ENCODE data around the gene HSD17B2. TPM values are rescaled to one million over a fixed set of nuclear protein-coding genes. Genes with fewer than 3 reads are reported as not detected.
"Not testable (repeated sequence)": the region's sequence is repeated elsewhere in the genome, so short reads cannot be mapped to it uniquely, and the experiment has no call there.

HSD17B2 gene
- polyA plus RNA-seq, 1 experiment, result 14.1 TPM

DNA sequence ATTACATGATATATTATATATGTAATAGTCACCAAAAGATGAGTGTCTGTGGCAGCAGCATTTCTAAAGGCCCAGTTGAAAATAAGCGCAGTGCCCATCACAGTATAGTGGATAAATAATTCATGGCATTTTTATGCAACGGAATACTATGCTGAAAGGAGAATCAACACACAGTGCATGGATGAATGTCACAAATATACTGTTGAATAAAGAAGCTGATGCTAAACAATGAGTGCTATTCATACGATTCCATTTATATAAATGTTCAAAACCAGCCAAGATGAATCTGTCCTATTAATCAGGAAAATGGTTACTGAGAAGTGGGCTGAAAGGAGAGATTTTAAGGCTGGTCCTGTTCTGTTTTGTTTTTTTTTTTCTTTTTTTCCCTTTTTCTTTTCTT, 61.6 kb downstream of the HSD17B2 start:
- POLR2A ChIA-PET, result no interaction called here
- no peak overlapping the region for H3K27ac ChIP-seq (ENCODE audit: low read depth, low read length)

DNA sequence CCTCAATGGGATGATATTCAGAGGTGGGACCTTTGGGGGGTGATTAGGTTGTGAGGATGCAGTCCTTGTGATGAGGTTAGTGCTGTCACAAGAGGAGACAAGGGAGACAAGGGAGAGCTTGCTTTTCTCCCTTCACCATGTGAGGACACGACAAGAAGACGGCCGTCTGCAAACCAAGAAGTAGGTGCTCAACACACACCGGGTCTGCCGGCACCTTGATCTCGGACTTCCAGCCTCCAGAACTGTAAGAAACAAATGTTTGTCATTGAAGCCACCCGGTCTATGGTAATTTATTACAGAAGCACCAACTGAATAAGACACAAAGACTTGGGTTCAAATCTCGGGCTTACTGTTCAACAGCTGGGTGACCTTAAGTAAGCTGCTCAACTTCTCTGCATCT, 70.1 kb downstream of the HSD17B2 start:
- H3K27me3 ChIP-seq (ENCODE audit: control insufficient read depth, insufficient read depth, low read length), result no peaks in the 10 kb centered on the region
- TF ChIP-seq, protein P1, sequence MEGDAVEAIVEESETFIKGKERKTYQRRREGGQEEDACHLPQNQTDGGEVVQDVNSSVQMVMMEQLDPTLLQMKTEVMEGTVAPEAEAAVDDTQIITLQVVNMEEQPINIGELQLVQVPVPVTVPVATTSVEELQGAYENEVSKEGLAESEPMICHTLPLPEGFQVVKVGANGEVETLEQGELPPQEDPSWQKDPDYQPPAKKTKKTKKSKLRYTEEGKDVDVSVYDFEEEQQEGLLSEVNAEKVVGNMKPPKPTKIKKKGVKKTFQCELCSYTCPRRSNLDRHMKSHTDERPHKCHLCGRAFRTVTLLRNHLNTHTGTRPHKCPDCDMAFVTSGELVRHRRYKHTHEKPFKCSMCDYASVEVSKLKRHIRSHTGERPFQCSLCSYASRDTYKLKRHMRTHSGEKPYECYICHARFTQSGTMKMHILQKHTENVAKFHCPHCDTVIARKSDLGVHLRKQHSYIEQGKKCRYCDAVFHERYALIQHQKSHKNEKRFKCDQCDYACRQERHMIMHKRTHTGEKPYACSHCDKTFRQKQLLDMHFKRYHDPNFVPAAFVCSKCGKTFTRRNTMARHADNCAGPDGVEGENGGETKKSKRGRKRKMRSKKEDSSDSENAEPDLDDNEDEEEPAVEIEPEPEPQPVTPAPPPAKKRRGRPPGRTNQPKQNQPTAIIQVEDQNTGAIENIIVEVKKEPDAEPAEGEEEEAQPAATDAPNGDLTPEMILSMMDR (IDR thresholded peaks at IDR 0.05; ENCODE audit: low read depth, low read length), result no peak
- no peak overlapping the region for H3K27ac ChIP-seq (ENCODE audit: low read depth, low read length)
- ChIA-PET CTCF (no interaction called here), POLR2A (no interaction called here)
- H3K4me3 ChIP-seq (ENCODE audit: low read depth, low read length), result no peak overlapping the region
- H3K9me3 ChIP-seq (ENCODE audit: control insufficient read depth, insufficient read depth, low read length), result no peaks in the 10 kb centered on the region
- DNase-seq (ENCODE audit: low read depth, low spot score), result no peak

More for the DNA sequence above, 61.6 kb downstream of the HSD17B2 start:
- no peaks in the 10 kb centered on the region for H3K27me3 ChIP-seq (ENCODE audit: control insufficient read depth, insufficient read depth, low read length)
- CTCF ChIA-PET, result interaction anchor here (1.5 kb wide), 1 partner anchor 80 kb away, joined by 3 read pairs; no protein-coding TSS in a partner anchor
- no peak for DNase-seq (ENCODE audit: low read depth, low spot score)
- H3K4me3 ChIP-seq (ENCODE audit: low read depth, low read length), result no peak overlapping the region
- TF ChIP-seq, protein P1 (IDR thresholded peaks at IDR 0.05; ENCODE audit: low read depth, low read length), result no peak
- H3K9me3 ChIP-seq (ENCODE audit: control insufficient read depth, insufficient read depth, low read length), result no peaks in the 10 kb centered on the region

DNA sequence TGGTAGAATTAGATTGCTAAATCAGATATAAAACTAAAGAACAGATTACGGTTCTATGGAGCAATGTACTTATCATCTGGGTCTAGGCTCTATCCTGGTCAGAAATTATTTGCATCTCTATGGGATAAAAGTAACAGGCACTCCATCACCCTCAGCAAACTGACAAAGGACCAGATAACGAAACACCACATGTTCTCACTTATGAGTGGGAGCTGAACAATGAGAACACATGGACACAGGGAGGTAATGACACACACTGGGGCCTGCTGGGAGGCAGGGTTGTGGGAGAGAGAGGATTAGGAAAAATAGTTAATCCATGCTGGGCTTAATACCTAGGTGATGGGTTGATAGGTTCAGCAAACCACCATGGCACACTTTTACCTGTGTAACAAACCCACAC, 73.0 kb downstream of the HSD17B2 start:
- Histone ChIP-seq H3K27me3 (ENCODE audit: control insufficient read depth, insufficient read depth, low read length) (no peaks in the 10 kb centered on the region), H3K4me3 (ENCODE audit: low read depth, low read length) (no peak overlapping the region), H3K9me3 (ENCODE audit: control insufficient read depth, insufficient read depth, low read length) (no peaks in the 10 kb centered on the region), H3K27ac (ENCODE audit: low read depth, low read length) (no peak overlapping the region)
- ChIA-PET CTCF (no interaction called here), POLR2A (no interaction called here)
- TF ChIP-seq, protein P1 (IDR thresholded peaks at IDR 0.05; ENCODE audit: low read depth, low read length), result no peak
- no peak for DNase-seq (ENCODE audit: low read depth, low spot score)

DNA sequence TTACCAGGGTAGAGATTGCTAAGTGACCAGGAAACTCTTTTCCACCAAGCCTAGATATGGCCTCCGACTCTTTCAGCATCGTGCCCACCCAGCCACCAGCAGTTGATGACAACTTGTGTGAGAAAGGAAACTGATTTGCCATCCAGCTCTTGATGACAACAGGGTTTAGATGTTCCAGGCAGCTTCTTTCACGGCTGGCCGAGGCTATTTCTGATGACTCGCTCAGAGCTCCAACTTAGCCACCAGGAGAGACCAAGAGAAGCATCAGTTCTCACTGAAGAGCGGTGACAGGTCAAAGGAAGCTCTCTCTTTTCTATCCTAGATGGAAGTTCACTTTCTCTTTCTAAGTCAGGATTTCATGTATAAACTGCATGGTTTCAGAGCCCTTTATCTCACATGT, 73.7 kb downstream of the HSD17B2 start:
- POLR2A ChIA-PET, result no interaction called here
- DNase-seq (ENCODE audit: low read depth, low spot score), result no peak

DNA sequence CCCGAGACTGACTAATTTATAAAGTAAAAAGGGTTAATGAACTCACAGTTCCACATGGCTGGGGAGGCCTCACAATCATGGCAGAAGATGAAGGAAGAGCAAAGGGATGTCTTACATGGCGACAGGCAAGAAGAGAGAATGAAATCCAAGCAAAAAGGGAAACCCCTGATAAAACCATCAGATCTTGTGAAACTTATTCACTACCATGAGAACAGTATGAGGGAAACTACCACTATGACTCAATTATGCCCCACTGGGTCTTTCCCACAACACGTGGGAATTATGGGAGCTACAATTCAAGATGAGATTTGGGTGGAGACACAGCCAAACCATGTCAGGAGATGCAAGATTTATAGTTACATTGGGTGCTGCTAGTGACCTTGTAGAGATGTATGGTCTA, 74.2 kb downstream of the HSD17B2 start:
- H3K27ac ChIP-seq (ENCODE audit: low read depth, low read length); H3K4me3 ChIP-seq (ENCODE audit: low read depth, low read length); H3K27me3 ChIP-seq (ENCODE audit: control insufficient read depth, insufficient read depth, low read length); CTCF ChIA-PET; H3K9me3 ChIP-seq (ENCODE audit: control insufficient read depth, insufficient read depth, low read length); POLR2A ChIA-PET; DNase-seq (ENCODE audit: low read depth, low spot score): not testable (repeated sequence)

More for the DNA sequence above, 73.7 kb downstream of the HSD17B2 start:
- TF ChIP-seq, protein P1 (IDR thresholded peaks at IDR 0.05; ENCODE audit: low read depth, low read length), result no peak
- no peaks in the 10 kb centered on the region for H3K27me3 ChIP-seq (ENCODE audit: control insufficient read depth, insufficient read depth, low read length)
- CTCF ChIA-PET, result no interaction called here
- H3K27ac ChIP-seq (ENCODE audit: low read depth, low read length), result no peak overlapping the region
- no peak overlapping the region for H3K4me3 ChIP-seq (ENCODE audit: low read depth, low read length)
- no peaks in the 10 kb centered on the region for H3K9me3 ChIP-seq (ENCODE audit: control insufficient read depth, insufficient read depth, low read length)

DNA sequence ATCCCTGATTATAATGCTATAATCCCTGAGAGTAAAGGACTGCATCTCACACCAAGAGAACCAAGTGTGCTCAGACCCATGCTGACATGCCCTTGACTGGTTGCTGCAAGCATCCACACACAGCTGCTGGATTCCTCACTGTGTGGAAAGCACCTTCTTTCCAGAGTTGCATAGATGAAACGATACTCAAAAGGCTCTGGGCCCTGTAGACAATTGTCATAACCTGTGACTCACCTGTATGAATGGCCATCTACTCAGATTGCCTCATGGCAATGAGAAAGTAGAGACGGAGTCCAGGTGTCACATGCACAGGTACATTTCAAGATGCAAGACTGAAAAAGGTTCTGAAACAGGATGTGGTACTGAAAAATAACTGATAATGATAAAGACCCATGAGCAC, 76.9 kb downstream of the HSD17B2 start:
- H3K27me3 ChIP-seq (ENCODE audit: control insufficient read depth, insufficient read depth, low read length), result no peaks in the 10 kb centered on the region
- CTCF ChIA-PET, result no interaction called here
- no peak overlapping the region for H3K27ac ChIP-seq (ENCODE audit: low read depth, low read length)
- DNase-seq (ENCODE audit: low read depth, low spot score), result no peak
- POLR2A ChIA-PET, result no interaction called here
- no peaks in the 10 kb centered on the region for H3K9me3 ChIP-seq (ENCODE audit: control insufficient read depth, insufficient read depth, low read length)
- TF ChIP-seq, protein P1 (IDR thresholded peaks at IDR 0.05; ENCODE audit: low read depth, low read length), result no peak
- H3K4me3 ChIP-seq (ENCODE audit: low read depth, low read length), result no peak overlapping the region

All from AG04450 (cell line).